GM12878 (cell line): ENCODE results near the gene NSD2. TPM values are rescaled to one million over a fixed set of nuclear protein-coding genes. Genes with fewer than 3 reads are reported as not detected.

Experiments used
- ATAC-seq: fragments of 200-7000 bp; cut with Tn5 transposase; 3 replicates; pipeline ENCODE4 v1.9.1; 2020; ENCODE audit warnings: mild to moderate bottlenecking, moderate library complexity
- BruUV-seq: library from RNA; stranded (reverse); fragments of 400-500 nt; replicated peaks from 2 replicates; lab custom pipeline; 2021; lab: Mats Ljungman, UMichigan
- CTCF ChIA-PET: fragments of 300-600 bp; sonication (Branson Sonifier 250); formaldehyde crosslinking; extraction: SDS; loops from one replicate; lab custom pipeline; 2021; ENCODE audit warnings: inconsistent platforms; lab: Yijun Ruan, JAX
- POLR2A ChIA-PET: fragments of 350-600 bp; formaldehyde crosslinking; extraction: SDS; loops from one replicate; lab custom pipeline; 2021; ENCODE audit warnings: inconsistent platforms; lab: Charles Lee
- RAD21 ChIA-PET: fragments of 300-600 bp; sonication (Branson Sonifier 250); formaldehyde crosslinking; loops from one replicate; lab custom pipeline; 2023; ENCODE audit warnings: antibody characterized with exemption; ENCODE audit not compliant: unreplicated experiment; lab: Charles Lee
- SMC1A ChIA-PET: fragments of 300-600 bp; sonication (Branson Sonifier 250); formaldehyde crosslinking; loops from one replicate; lab custom pipeline; 2023; ENCODE audit not compliant: unreplicated experiment, uncharacterized antibody; lab: Charles Lee
- DNase-seq: peaks from one replicate; pipeline ENCODE4 v3.0.0-alpha.2; 2011; ENCODE audit warnings: low read depth, low spot score
- FAIRE-seq: peaks from 3 replicates; lab custom pipeline; 2011; peaks lifted over from hg19 to GRCh38; lab: Jason Lieb, UNC
- H2AFZ ChIP-seq: 2 replicates; pipeline ENCODE4 v1.6.0; 2011; ENCODE audit warnings: low read depth, low read length, control low read depth; ENCODE audit not compliant: control insufficient read depth
- H3K27ac ChIP-seq: 2 replicates; pipeline ENCODE4 v1.5.1; 2011; ENCODE audit warnings: control low read depth; ENCODE audit not compliant: control insufficient read depth, insufficient read depth
- H3K27me3 ChIP-seq, 2 experiments: replicated peaks in 1 of 2; 2 replicates each; pipeline versions ENCODE4 v1.6.0 to v1.6.1; 2011; ENCODE audit warnings: low read length in 1 of 2; ENCODE audit not compliant: control insufficient read depth in 2 of 2, insufficient read depth in 2 of 2
- H3K36me3 ChIP-seq, 2 experiments: 2 replicates each; pipeline ENCODE4 v1.5.1; 2011; ENCODE audit warnings: low read length in 1 of 2; ENCODE audit not compliant: control insufficient read depth in 2 of 2, insufficient read depth in 2 of 2
- H3K4me1 ChIP-seq: 2 replicates; pipeline ENCODE4 v1.6.1; 2011; ENCODE audit warnings: mild to moderate bottlenecking, low read length, moderate library complexity, mixed read lengths; ENCODE audit not compliant: control insufficient read depth, insufficient read depth
- H3K4me2 ChIP-seq: 2 replicates; pipeline ENCODE4 v1.6.0; 2011; ENCODE audit warnings: control low read depth; ENCODE audit not compliant: control insufficient read depth, insufficient read depth
- H3K4me3 ChIP-seq: fragments of 200-600 bp; sonication (generic); 2 replicates; pipeline ENCODE4 v1.5.1; 2016
- H3K79me2 ChIP-seq: 2 replicates; pipeline ENCODE4 v1.6.0; 2011; ENCODE audit warnings: low read length; ENCODE audit not compliant: control insufficient read depth, insufficient read depth
- H3K9ac ChIP-seq: 2 replicates; pipeline ENCODE4 v1.8.0; 2011; ENCODE audit warnings: low read length, control low read depth, mixed read lengths; ENCODE audit not compliant: control insufficient read depth, insufficient read depth
- H3K9me3 ChIP-seq: replicated peaks from 3 replicates; pipeline ENCODE4 v1.5.1; 2011; ENCODE audit warnings: mild to moderate bottlenecking, low read length; ENCODE audit not compliant: control insufficient read depth, insufficient read depth
- H4K20me1 ChIP-seq: 2 replicates; pipeline ENCODE4 v1.6.0; 2011; ENCODE audit not compliant: control insufficient read depth, insufficient read depth
- BACH1 ChIP-seq: fragments of 450-650 bp; IDR thresholded peaks from 2 replicates; pipeline ENCODE4 v1.6.1; 2017; ENCODE audit warnings: mild to moderate bottlenecking, borderline replicate concordance
- BCLAF1 ChIP-seq: fragments of 450-650 bp; IDR thresholded peaks from 2 replicates; pipeline ENCODE4 v1.6.1; 2017; ENCODE audit warnings: antibody characterized with exemption, mild to moderate bottlenecking, moderate library complexity
- BHLHE40 ChIP-seq, 2 experiments: fragments of 450-650 bp in 1 of 2; IDR thresholded peaks; 2 replicates each; pipeline ENCODE4 v1.6.1; 2011 to 2017; ENCODE audit warnings: low read depth in 2 of 2, borderline replicate concordance in 1 of 2, improper control_type of control experiment in 1 of 2, low read length in 1 of 2, mild to moderate bottlenecking in 1 of 2
- CREM ChIP-seq: IDR thresholded peaks from 2 replicates; pipeline ENCODE4 v1.6.1; 2014; ENCODE audit warnings: antibody characterized with exemption, low read depth
- HDAC2 ChIP-seq: fragments of 200-600 bp; sonication (generic); IDR thresholded peaks from 2 replicates; pipeline ENCODE4 v1.6.1; 2017
- IRF3 ChIP-seq: fragments of 450-650 bp; IDR thresholded peaks from 2 replicates; pipeline ENCODE4 v1.6.1; 2014; ENCODE audit warnings: mild to moderate bottlenecking
- JUNB ChIP-seq: IDR thresholded peaks from 2 replicates; pipeline ENCODE4 v1.6.1; 2016; ENCODE audit warnings: antibody characterized with exemption, mild to moderate bottlenecking
- NBN ChIP-seq: fragments of 450-650 bp; IDR thresholded peaks from 2 replicates; pipeline ENCODE4 v1.6.1; 2016
- RB1 ChIP-seq: fragments of 450-650 bp; formaldehyde crosslinking; IDR thresholded peaks from 2 replicates; pipeline ENCODE4 v1.6.1; 2017; ENCODE audit warnings: mild to moderate bottlenecking, borderline replicate concordance
- SMAD5 ChIP-seq: IDR thresholded peaks from 2 replicates; pipeline ENCODE4 v1.6.1; 2016; ENCODE audit warnings: antibody characterized with exemption, low read depth
- SUPT20H ChIP-seq: IDR thresholded peaks from 2 replicates; pipeline ENCODE4 v1.6.1; 2011; ENCODE audit warnings: low read depth, mild to moderate bottlenecking, low read length, moderate library complexity, borderline replicate concordance; ENCODE audit not compliant: control insufficient read depth
- TAF1 ChIP-seq: IDR thresholded peaks from 2 replicates; pipeline ENCODE4 v1.6.1; 2011; ENCODE audit warnings: mild to moderate bottlenecking, low read depth, low read length, borderline replicate concordance
- TBL1XR1 ChIP-seq: IDR thresholded peaks from 2 replicates; pipeline ENCODE4 v1.6.1; 2012; ENCODE audit warnings: low read depth, low read length, improper control_type of control experiment
- TCF12 ChIP-seq: IDR thresholded peaks from 2 replicates; pipeline ENCODE4 v1.6.1; 2011; ENCODE audit warnings: low read depth, mild to moderate bottlenecking, low read length
- WGBS: methylation state at CpG from one replicate; pipeline ENCODE4 v1.1.6; 2016; ENCODE audit warnings: low lambda C conversion rate; ENCODE audit not compliant: insufficient replicate concordance, insufficient coverage; ENCODE audit errors: missing lambda C conversion rate; 5-methylcytosine and 5-hydroxymethylcytosine counted together
- in situ Hi-C: fragments of 300-500 bp; cut with MboI; formaldehyde crosslinking; loops from 9 replicates; pipeline ENCODE4 v1.14.3; 2018; ENCODE audit warnings: mixed read lengths
- intact Hi-C: fragments of 100-400 bp; cut with micrococcal nuclease; formaldehyde crosslinking; loops from one replicate; pipeline ENCODE4 v1.14.2; 2022; ENCODE audit not compliant: unreplicated experiment
- polyA plus RNA-seq, 11 experiments: library from polyadenylated mRNA; depleted of rRNA in 4 of 11; unstranded in 6 of 11; stranded (reverse) in 5 of 11; fragments of >200 nt; fragmentation: Nextera tagmentation in 4 of 11; fragmentation: Illumina TruSeq in 1 of 11; extraction: Ambion mirVana in 4 of 11; extraction: Trizol in 1 of 11; gene quantifications; 1 replicate in 1 of 11; 2 replicates in 10 of 11; pipeline versions ENCODE4 v1.2.1 to v1.2.3, GENCODE V29; 2011 to 2016; ENCODE audit warnings: inconsistent platforms in 2 of 11, missing spikeins in 2 of 11, low read depth in 1 of 11
- total RNA-seq, 4 experiments: library from RNA; depleted of rRNA in 3 of 4; stranded (reverse); fragments of >200 nt in 3 of 4; fragmentation: Illumina TruSeq in 1 of 4; extraction: Trizol in 1 of 4; gene quantifications; 2 replicates each; pipeline versions ENCODE4 v1.2.1 to v1.2.3, GENCODE V29; 2013 to 2021

Gene NSD2
- total and polyA plus RNA-seq, 10 of the 15 experiments (the other 5 are each of a cell fraction or from before 2014, with no cell fraction given) = 8.6 to 139 (median 67.2) TPM

- ChIA-PET RAD21 (no interaction called here), SMC1A (no interaction called here)
- no peak for ATAC-seq
- Histone ChIP-seq H3K9ac (no peak overlapping the region), H3K4me2 (no peak overlapping the region), H3K27me3 (no peaks in the 10 kb centered on the region), H4K20me1 (no peaks in the 10 kb centered on the region), H3K9me3 (no peaks in the 10 kb centered on the region; the same call in 2 of the 3 replicates), H3K36me3 (peaks cover 42 to 62% of the 10 kb centered on the region in 2 experiments), H3K27ac (no peak overlapping the region), H2AFZ (no peak overlapping the region)
- intact Hi-C loops = no loop called here
- no peak for FAIRE-seq
- no TSS peak for BruUV-seq
- 99% methylated on average over 7 of the region's 7 CpGs for WGBS
- DNase-seq = no peak
- in situ Hi-C loops = no loop called here
- TF ChIP-seq TCF12 (no peak), IRF3 (no peak), SMAD5 (no peak), TAF1 (no peak), BCLAF1 (no peak), SUPT20H (no peak), CREM (no peak), JUNB (no peak), TBL1XR1 (no peak), BACH1 (no peak), BHLHE40 (IDR thresholded peaks at IDR 0.05; ENCODE audit: borderline replicate concordance in 1 of 2, low read depth in 2 of 2, low read length in 1 of 2) (no peak), RB1 (no peak), HDAC2 (no peak), NBN (no peak)
- TF ChIP-seq, all 136 proteins: peak for 0
- ChIA-PET CTCF (no interaction called here), POLR2A (no interaction called here)
- Histone ChIP-seq H3K79me2 (no peaks in the 10 kb centered on the region), H3K4me1 (no peaks in the 10 kb centered on the region), H3K4me3 (no peak overlapping the region)
These were observed 89.1 kb downstream of the NSD2 start for GRCh38 chr4:1960170-1960825.
